Amygdala (tissue), 56 donors: ENCODE results near the gene INHBC.
A peak's percentile ranks its signal among the peaks of the same experiment; 100 is the strongest.
"Not testable (repeated sequence)": the region's sequence is repeated elsewhere in the genome, so short reads cannot be mapped to it uniquely, and the experiment has no call there.

ENCODE experiments used
- DNase-seq, 56 donors: peaks; one replicate each; lab custom pipeline; 2025; lab: John Stamatoyannopoulos, UW

Gene INHBC

GRCh38 chr12:57428965-57429364 lies 5.6 kb upstream of the INHBC start:
- DNase-seq = no peak

- no peak for DNase-seq
These were observed 5.0 kb upstream of the INHBC start for GRCh38 chr12:57429473-57430111.

GRCh38 chr12:57430112-57430930 lies 4.3 kb upstream of the INHBC start:
- peak in 22 of 56 donors; percentile 4 to 55 (median 36) for DNase-seq

GRCh38 chr12:57430931-57431566 lies 3.5 kb upstream of the INHBC start, which contains the start of gene R3HDM2:
Gene R3HDM2 (minus strand): TSS chr12:57431043. CDS start chr12:57310428, 120,615 bp downstream.
- peak; percentile 32 to 95 (median 88) for DNase-seq

GRCh38 chr12:57431654-57432188 lies 2.9 kb upstream of the INHBC start:
- no peak for DNase-seq

- no peak for DNase-seq
These were observed 1.2 kb upstream of the INHBC start for GRCh38 chr12:57433370-57433769.

GRCh38 chr12:57435293-57435692 lies 709 bp downstream of the INHBC start:
- no peak for DNase-seq

- no peak for DNase-seq
These were observed 3.8 kb downstream of the INHBC start for GRCh38 chr12:57438400-57438799.

GRCh38 chr12:57439762-57440266 lies 5.2 kb downstream of the INHBC start:
- no peak for DNase-seq

- not testable (repeated sequence) for DNase-seq
These were observed 6.8 kb downstream of the INHBC start for GRCh38 chr12:57441393-57441792.

- DNase-seq = no peak
These were observed 7.4 kb downstream of the INHBC start for GRCh38 chr12:57441846-57442427.

GRCh38 chr12:57444337-57444736 lies 9.8 kb downstream of the INHBC start:
- DNase-seq = not testable (repeated sequence)

- no peak for DNase-seq
These were observed 10.2 kb downstream of the INHBC start for GRCh38 chr12:57444744-57445143.

- DNase-seq = no peak
These were observed 11.8 kb downstream of the INHBC start for GRCh38 chr12:57446292-57446960.

- DNase-seq = no peak
These were observed 14.1 kb downstream of the INHBC start for GRCh38 chr12:57448669-57449068.

- no peak for DNase-seq
These were observed 14.8 kb downstream of the INHBC start for GRCh38 chr12:57449375-57449774.

GRCh38 chr12:57450057-57450456 lies 15.5 kb downstream of the INHBC start:
- DNase-seq = no peak

GRCh38 chr12:57451233-57451778 lies 16.7 kb downstream of the INHBC start:
- DNase-seq = no peak

- DNase-seq = peak in 18 of 56 donors; percentile 12 to 59 (median 30)
These were observed 17.8 kb downstream of the INHBC start for GRCh38 chr12:57452181-57452936.
